SIG-M5 (cell line): ENCODE results near the gene PTPA.
A peak's percentile ranks its signal among the peaks of the same experiment; 100 is the strongest.
"Not testable (repeated sequence)": the region's sequence is repeated elsewhere in the genome, so short reads cannot be mapped to it uniquely, and the experiment has no call there.

ENCODE experiments used
- DNase-seq: peaks from one replicate; lab custom pipeline; 2025; lab: John Stamatoyannopoulos, UW

PTPA gene

GRCh38 chr9:129177791-129178567 is 66.8 kb downstream of the PTPA start, which contains the start of gene IER5L:
IER5L (minus strand) TSS chr9:129178261; CDS start chr9:129178052, 209 bp downstream.
- DNase-seq, result peak; percentile 66

- DNase-seq, result no peak
Observed at GRCh38 chr9:129178568-129179382, 67.6 kb downstream of the PTPA start.

GRCh38 chr9:129181246-129181645 is 70.0 kb downstream of the PTPA start:
- no peak for DNase-seq

GRCh38 chr9:129182122-129182521 is 70.9 kb downstream of the PTPA start:
- no peak for DNase-seq

GRCh38 chr9:129182625-129183494 is 71.6 kb downstream of the PTPA start:
- no peak for DNase-seq

GRCh38 chr9:129183495-129184218 is 72.4 kb downstream of the PTPA start:
- no peak for DNase-seq

- DNase-seq, result no peak
Observed at GRCh38 chr9:129184219-129184524, 73.0 kb downstream of the PTPA start.

GRCh38 chr9:129184596-129185122 is 73.4 kb downstream of the PTPA start:
- DNase-seq, result no peak

- DNase-seq, result no peak
Observed at GRCh38 chr9:129185402-129185801, 74.2 kb downstream of the PTPA start.

- DNase-seq, result no peak
Observed at GRCh38 chr9:129185991-129186390, 74.8 kb downstream of the PTPA start.

- no peak for DNase-seq
Observed at GRCh38 chr9:129187042-129187441, 75.8 kb downstream of the PTPA start.

GRCh38 chr9:129189971-129190370 is 78.8 kb downstream of the PTPA start:
- not testable (repeated sequence) for DNase-seq

- no peak for DNase-seq
Observed at GRCh38 chr9:129191234-129191633, 80.0 kb downstream of the PTPA start.

- DNase-seq, result no peak
Observed at GRCh38 chr9:129193655-129194054, 82.4 kb downstream of the PTPA start.

- DNase-seq, result no peak
Observed at GRCh38 chr9:129194221-129194620, 83.0 kb downstream of the PTPA start.

- DNase-seq, result no peak
Observed at GRCh38 chr9:129195606-129196005, 84.4 kb downstream of the PTPA start.

GRCh38 chr9:129197045-129197444 is 85.8 kb downstream of the PTPA start:
- not testable (repeated sequence) for DNase-seq

- no peak for DNase-seq
Observed at GRCh38 chr9:129197978-129198318, 86.7 kb downstream of the PTPA start.
